ENCODE results near the gene ARL3. TPM values are rescaled to one million over a fixed set of nuclear protein-coding genes. Genes with fewer than 3 reads are reported as not detected.
"Not testable (repeated sequence)": the region's sequence is repeated elsewhere in the genome, so short reads cannot be mapped to it uniquely, and the experiment has no call there.

The ARL3 gene
- total RNA-seq, 1 donor from 2014 or later, result 31.2 TPM

DNA sequence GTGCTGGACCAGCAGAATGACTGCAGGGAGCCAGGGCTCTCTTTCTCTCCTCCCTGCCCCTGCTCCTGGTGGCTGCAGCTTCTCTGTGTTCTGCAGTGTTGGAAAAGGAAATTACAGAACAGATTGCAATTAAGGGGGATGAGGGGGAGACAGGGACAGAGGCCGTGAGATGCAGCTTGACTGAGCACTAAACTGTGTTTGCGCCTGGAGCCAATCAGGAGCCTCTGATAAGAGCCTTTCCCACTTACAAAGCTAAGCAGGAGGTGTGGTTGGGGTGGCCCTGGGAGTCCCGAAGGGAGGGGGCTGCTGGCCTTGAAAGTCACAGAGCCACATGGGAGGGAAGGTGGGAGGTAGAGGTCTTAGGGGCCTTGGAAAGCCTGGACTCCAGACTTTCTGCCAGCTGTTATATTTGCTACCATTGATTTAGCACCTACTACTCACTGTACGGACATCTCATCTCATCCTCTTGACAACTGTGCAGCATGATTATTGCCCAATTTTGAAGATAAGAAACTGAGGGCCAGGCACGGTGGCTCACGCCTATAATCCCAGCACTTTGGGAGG lies 43.2 kb downstream of the ARL3 start:
- no peak for DNase-seq

DNA sequence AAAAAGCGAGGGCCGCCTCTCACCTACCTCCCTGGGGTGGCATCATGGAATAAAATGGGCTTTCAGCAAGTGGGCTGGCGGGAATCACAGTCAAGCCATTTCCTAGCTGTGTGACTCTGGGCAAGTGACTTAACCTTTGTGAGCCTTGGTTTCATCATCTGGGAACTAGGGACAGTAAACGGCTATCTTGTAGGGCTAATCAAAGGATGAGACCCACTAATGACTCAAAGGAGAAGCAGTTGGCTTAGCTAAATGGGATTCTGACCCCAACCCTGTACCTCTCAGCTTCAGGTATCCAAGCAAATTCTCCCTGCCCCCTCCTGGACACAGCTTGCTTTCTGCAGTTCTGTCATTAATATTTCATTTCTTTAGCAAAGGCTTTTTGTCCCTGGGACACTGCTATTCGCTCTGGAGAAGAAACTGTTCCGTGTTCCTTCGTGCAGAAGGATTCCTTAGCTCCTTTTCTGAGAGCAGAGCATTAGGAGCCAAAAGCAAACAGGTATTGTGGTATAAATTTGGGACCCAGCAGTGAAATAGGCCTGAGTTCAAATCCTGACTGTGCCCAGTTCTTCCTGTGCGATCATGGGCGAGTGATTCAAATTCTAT lies 44.0 kb downstream of the ARL3 start:
- no peak for DNase-seq

DNA sequence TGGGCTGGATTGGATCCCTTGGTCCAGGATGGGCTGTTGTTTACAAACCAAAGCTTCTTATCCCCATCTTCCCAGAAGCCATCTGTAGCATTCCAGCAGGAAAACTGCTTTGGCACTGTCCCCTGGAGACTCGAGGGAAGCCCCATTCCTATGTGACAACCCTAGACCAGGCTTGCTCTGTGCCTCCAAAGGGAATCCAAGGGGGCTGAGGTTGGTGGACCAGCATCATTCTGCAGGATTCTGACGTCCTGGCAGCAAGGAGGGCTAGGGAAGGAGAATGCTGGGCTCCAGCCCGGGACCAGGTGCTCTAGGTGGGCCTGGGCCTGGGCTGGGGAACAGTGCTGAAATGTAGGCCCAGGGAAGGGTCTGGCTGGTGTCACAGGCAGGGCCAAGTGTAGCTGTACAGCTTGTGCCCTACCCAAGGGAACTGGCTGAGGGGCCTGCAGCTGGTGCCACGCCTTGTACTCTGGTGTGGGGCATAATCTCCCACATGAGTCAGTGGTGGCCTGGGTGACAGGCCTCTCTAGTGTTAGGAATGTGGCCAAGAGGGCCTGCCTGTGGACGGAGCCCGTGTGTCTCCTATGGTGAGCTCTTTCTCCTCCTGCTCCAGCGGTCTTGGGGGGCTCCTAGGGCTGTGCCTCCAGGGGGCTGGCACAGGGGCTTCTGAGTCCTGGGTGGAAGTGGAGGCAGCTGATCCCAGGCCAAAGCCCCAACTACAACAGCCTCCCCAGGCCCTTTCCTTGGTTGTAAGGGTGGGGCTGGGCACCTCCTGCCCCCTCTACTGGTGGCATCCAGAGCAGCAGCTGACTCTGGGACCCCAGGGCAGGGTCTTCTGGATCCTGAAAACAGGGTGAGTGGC lies 44.8 kb downstream of the ARL3 start:
- peak; percentile 46 for DNase-seq

DNA sequence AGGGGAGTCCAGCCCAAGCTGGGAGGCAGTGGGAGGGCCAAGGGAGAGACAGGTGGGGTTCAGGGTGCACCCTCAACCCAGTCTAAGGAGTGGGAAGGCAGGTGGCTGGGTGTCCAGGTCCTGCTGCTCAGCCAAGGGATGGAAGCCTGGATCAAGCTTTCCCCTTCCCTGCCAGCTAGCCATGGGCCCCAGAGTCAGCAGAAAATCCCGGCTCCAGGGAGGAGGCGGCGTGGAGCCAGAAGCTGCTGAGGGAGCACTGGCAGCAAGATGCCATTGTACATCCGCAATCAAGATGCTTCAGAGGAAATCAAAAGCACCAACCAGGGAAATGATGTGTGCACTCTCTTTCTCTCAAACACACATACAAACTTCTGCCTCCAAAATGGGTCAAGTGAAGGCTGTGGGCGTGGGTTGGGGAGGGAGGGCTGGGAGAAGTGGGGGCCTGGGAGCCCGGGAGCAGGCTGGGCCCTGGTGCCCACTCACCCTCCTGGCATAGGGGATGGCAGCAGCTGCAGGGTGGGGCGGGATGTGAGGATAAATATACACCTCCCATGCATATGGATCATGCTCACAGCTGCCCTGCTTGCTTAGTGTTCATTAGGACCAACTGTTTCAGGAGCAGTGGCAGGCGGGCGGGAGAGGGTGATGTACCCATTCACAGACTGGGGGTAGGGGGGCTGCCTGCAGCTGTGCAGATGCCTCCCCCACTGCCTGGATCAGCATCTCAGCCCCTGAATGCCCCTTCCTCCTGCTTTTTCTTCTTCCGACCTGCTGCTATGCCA lies 45.7 kb downstream of the ARL3 start:
- peak; percentile 71 for DNase-seq

DNA sequence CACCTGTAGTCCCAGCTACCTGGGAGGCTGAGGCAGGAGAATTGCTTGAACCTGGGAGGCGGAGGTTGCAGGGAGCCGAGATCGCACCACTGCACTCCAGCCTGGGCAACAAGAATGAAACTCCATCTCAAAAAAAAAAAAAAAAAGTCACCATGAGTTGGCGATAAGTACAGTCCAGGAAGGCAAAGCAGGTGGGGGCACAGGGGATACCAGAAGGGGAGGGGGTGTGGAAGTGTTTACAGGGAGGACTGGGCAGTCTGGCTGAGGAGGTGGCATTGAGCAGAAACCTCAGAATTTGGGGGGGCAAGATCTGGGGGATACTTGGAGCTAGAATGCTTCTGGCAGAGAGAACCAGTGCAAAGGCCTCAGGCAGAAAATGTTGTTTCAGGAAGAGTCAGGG lies 46.8 kb downstream of the ARL3 start:
- not testable (repeated sequence) for DNase-seq

DNA sequence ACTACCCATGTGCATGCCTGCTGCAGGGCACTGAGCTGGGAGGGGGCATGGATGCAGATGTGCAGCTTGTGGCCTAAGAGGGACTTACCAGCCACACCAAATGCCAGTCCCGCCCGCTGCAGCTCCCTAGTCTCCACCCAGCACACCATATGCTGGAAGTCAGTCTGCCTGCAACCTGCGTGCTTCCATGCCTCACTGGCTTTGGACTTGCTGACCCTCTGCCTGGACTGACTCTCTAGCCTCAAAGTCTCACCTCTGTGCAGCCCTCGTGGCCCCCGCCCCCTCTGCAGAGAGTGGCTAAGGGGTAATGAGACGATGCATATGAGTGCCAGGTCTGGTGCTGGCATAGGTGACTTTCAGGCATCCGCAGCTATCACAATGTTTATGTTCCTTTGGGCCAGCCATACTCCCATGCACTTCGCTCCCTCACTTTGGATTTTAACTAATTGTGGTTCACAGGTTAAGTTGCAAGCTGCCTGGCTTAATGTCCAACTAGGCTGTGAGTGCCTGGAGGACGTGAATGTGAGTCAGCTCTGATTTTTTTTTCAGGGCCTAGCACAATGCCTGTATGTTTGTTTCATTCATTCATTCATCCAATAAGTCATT lies 48.2 kb downstream of the ARL3 start:
- no peak for DNase-seq

DNA sequence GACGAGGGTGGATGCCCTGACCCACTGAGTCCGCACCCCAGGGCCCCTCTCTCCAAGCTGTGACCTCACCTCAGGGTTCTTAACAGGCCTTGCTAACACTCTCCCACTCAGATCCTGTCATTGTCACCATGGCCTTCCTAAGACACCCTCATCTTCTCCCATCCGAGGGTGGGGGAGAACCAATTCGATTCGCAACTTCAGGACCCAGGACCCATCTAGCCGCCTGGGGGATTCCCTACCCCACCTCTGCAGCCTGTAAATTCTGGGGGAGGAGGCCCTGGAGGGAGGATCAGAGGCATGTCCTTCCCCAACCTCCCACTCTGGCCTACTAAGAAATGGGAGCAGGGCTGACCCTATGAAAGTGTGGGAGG lies 52.6 kb downstream of the ARL3 start:
- no peak for DNase-seq

DNA sequence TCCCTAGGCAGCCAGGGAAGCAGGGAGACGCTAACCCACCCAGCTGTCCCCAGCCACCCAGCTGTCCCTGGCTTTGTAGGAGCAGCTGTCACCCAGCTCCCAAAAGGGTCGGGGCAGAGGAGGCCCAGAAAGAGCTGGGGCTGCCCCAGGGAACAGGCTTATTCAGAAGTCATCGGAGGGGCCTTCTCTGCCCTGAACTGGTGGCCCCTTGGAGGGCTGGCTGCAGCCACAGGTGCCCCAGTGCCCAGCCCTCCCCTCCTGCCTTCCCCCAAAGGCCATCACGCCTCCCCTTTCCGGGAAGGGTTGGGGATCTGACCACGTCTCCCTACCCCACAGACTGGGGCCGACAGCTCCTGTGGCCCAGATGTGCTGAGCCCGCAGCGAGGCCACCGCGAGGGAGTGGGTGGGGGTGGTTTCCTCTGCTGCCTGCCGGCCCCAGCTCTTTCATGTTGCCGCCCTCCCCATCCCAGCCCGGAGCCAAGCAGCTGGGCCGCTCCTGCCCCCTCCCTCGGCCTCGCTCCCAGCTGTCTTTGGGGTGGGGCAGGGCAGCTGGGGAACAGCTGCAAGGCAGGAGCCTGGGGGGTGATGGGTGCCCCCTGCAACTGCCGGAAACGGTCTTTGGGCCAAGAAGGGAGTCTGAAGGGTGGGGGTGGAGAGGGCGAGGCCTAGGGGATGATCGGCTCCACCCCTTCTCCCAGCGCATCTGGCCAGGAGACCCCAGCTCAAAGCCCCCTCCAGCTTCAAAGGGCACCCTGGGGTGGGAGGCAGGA lies 53.1 kb downstream of the ARL3 start:
- DNase-seq, result peak; percentile 33

DNA sequence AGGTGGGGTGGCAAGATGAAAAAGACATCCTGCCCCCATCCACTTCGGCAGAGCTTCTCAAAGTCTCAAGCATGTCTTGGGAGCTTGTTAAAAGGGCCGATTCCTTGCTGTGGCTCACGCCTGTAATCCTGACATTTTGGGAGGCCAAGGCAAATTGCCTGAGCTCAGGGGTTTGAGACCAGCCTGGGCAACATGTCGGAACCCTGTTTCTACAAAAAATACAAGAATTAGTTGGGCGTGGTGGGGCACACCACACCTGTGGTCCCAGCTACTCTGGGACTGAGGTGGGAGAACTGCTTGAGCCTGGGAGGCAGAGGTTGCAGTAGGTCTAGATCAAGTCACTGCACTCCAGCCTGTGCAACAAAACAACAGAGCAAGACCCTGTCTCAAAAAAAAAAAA lies 55.4 kb downstream of the ARL3 start:
- no peak for DNase-seq

DNA sequence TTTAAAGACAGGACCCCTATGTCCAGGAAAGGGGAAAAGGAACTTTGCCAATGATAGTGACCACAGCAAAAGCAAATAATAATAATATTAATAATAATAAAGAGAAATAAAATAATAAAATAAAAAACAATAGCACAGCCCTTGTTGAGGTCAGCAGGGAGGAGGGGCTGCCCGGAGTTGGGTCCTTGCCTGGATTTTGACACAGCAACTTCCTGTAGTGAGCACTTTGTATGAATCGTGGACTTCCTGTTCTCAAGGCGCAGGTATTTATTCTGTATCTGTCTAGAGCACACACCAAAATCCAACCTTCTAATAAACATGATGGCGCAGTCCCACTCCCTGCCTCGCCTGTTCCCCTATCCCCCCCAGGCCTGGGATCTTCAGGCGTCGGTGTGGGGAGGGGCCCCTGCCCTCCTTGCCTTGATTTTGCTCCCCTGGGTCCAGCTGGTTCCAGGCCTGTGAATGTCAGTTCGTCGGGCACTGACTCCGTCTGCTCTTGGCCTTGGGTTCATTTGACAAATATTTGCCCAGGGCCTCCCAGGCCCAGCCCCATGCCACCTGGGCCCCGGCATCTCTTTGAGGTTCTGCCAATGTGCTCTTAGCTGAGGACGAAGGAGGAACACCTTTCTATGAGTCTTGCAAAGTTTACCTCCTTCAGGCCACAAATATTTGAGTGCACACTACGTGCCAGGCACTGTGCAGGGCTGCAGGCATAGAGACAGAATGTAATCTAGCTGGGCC lies 56.0 kb downstream of the ARL3 start:
- no peak for DNase-seq

DNA sequence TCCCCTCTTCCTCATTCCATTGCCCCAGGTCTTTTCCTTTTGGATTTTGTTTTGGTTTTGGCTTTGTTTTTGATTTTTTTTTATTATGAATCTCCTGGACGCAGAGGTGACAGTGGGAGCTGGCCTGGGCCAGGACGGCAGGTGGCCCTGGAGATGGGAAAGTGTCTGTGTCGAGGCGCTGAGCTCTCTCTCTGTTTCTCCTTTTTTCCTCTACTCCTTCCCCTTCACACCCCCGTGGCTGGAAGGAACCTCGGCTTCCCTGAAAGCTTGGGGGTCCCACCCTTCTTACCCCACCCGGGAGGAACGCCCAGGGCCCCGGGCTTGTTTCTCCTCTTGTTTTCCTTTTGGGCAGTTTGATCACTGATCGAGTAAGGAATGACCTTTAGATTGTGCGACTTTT lies 56.7 kb downstream of the ARL3 start:
- DNase-seq, result no peak

DNA sequence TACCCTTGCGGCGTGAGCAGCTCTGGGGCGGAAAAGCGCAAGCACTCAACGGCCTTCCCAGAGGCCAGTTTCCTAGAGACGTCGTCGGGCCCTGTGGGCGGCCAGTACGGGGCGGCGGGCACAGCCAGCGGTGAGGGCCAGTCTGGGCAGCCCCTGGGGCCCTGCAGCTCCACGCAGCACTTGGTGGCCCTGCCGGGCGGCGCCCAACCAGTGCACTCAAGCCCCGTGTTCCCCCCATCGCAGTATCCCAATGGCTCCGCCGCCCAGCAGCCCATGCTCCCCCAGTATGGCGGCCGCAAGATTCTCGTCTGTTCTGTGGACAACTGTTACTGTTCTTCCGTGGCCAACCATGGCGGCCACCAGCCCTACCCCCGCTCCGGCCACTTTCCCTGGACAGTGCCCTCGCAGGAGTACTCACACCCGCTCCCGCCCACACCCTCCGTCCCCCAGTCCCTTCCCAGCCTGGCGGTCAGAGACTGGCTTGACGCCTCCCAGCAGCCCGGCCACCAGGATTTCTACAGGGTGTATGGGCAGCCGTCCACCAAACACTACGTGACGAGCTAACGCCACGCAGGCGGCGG lies 57.3 kb downstream of the ARL3 start:
- DNase-seq, result no peak

DNA sequence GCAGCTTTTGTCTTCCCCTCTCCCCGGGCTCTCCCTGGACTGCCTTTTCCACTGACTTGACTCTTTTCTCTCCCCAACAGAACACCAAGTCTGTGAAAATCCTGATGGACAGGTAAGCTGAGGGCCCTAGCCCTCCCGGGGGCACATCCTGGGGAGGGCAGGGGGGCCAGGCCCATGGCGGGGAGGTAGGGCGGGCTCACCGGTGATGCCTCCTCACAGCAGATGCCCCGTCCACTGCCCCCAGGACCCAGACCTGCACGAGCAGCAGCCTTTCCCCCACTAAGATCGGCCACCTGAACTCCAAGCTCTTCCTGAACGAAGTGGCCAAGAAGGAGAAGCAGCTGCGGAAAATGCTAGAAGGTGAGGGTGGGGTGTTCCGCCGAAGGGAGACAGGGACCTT lies 58.2 kb downstream of the ARL3 start:
- no peak for DNase-seq

DNA sequence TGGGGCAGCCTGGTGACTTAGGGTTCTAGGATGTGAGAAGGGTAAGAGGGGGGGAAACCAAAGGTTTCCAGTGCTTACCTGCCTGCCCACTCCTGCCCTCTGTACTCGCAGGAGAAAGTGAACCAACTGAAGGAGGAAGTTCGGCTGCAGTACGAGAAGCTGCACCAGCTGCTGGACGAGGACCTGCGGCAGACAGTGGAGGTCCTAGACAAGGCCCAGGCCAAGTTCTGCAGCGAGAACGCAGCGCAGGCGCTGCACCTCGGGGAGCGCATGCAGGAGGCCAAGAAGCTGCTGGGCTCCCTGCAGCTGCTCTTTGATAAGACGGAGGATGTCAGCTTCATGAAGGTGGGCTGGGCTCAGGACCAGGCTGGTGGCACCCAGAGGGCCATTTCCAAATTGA lies 59.2 kb downstream of the ARL3 start:
- DNase-seq, result no peak

DNA sequence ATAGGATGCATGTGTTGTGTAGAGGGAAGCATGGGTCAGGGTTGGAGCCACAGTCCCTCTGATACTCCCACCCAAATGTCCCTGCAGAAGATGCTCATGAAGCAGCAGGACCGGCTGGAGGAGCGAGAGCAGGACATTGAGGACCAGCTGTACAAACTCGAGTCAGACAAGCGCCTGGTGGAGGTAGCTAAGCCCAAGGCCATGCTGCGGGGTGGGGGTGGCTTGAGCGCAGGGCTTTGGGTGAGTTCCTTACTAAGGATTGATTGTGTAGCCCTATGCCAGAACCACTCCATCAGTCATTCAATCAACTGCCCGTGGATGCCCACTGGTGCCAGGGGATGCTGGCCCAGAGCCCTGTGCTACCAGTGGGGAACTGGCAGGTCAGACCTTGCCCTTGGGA lies 59.6 kb downstream of the ARL3 start:
- DNase-seq, result no peak

DNA sequence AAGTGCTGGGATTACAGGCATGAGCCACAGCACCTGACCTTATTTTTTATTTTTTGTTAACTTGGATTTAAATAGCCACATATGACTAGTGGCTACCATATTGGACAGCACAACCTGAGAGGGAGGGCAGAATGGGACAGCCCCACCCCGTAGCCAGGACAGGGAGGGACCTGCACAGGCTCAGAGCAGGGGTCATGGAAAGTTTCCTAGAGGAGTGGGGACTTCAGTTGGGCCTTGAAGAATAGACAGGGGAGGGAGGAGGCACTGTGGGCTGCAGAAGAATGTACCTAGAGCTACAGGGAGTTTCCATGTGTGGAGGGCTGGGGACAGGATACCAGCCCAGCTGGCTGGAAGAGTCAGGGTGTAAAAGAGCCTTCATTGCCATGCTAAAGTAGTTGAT lies 61.1 kb downstream of the ARL3 start:
- no peak for DNase-seq

DNA sequence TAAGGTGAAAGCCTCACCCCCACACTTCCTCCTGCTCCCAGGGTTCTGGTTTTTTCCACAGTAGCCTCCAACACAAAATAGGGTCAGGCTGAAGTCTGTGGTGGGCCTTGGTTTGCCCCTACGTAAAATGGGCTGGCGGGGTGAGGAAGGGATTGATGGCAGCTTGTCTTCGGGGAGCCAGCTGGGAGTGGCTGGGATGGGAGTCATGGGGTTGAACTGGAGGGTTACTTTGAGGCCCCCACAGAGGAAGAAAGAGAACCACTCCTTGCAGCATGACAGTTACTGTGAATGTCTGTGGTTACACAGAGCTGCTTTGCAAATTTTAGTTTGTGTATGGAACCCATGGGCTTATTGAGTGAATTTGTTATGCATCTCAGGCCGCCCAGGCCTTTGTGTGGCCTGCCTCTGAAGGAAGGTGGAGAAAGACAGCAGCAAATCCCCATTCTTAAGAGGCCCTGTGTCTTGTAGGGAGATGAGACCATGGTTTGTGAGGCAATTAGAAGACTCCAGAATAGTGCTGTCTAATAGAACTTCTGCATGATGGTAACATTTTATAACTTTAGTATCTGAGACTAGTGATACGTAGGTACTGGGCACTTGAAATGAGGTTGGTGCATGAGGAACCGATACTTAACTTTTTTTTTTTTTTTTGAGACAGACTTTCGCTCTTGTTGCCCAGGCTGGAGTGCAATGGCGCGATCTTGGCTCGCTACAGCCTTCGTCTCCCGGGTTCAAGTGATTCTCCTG lies 61.9 kb downstream of the ARL3 start:
- DNase-seq, result no peak

DNA sequence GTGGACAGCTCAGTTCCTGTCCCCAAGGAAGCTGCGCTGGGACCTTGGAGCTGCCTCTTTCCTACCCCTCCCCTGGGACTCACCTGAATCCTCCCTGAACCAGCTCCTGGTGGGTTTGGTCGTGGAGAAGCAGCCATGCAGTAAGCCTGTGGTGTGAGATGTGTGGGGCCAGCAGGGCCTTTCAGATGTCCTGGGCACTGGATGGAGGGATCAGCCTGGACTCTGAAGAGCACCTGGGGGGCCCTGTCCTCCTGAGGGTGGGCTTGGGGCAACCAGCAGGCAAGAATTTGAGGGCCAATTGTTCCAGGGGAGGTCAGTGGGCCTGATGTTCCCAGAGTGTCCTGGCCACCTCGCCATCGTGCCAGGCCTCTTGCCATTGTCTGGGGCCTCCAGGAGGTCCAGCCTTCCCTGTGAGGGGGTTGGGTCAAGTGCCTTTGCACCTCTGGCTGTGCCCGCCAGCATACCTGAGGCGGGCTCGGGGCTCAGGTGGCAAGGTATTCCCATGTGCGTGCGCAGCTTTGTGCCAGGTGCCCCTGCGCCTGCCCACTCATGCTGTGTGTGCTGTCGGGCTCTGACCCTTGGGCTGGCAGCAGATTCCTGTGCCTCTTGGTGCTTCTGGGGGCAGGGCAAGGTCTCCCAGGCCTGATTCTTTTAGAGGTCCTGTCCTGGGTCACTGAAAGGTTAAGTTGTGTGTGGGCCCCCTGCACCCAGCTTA lies 62.6 kb downstream of the ARL3 start:
- no peak for DNase-seq

Measured in occipital lobe (tissue), 2 donors.